ENCODE measurements around the gene DHRS12. TPM values are rescaled to one million over a fixed set of nuclear protein-coding genes. Genes with fewer than 3 reads are reported as not detected.

The DHRS12 gene
- total RNA-seq, 2 experiments from 2014 or later: 10.0 to 14.8 TPM

DNA sequence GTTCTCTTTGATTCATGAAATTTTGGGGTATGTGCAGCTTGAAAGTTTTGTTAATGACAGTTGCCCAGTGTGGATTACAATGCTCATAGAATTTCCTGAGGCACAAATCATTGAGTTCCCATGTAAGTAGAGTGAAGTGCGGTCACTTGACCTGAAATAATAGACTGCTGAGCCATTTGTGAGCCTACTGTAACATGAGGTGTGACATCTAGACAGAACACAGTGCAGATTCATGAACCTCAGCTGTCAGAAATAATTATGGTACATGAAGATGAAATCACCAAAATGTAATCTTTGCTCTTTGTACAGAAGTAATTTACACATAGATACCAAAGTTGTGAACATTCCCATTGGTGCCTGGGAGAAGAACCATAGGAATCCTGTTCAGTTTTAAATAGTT lies 84.6 kb downstream of the DHRS12 start:
- Histone ChIP-seq H3K4me3 (ENCODE audit: low read length) (no peak overlapping the region), H3K27me3 (ENCODE audit: control insufficient read depth in 1 of 2, insufficient read depth in 2 of 2, low read length in 2 of 2) (no peaks in the 10 kb centered on the region), H3K36me3 (ENCODE audit: insufficient read depth, low read length) (no peaks in the 10 kb centered on the region), H3K9me3 (ENCODE audit: control insufficient read depth in 1 of 2, insufficient read depth in 1 of 2, low read length in 2 of 2) (no peaks in the 10 kb centered on the region), H3K4me1 (ENCODE audit: insufficient read depth, low read length) (no peaks in the 10 kb centered on the region), H3K27ac (ENCODE audit: low read depth in 1 of 2, low read length in 2 of 2) (no peak overlapping the region)
- POLR2A ChIA-PET: no interaction called here
- Mint-ChIP-seq H3K9me3 (no peaks in the 10 kb centered on the region), H3K27ac (no peak overlapping the region), H3K4me1 (ENCODE audit: low read depth) (peaks cover 4% of the 10 kb centered on the region), H3K4me3 (no peak overlapping the region), H3K36me3 (ENCODE audit: low read depth) (peaks cover 18% of the 10 kb centered on the region), H3K27me3 (no peaks in the 10 kb centered on the region)
- CTCF ChIA-PET: interaction anchor here (0.5 kb wide), 1 partner anchor 75 kb away, joined by 3 read pairs; no protein-coding TSS in a partner anchor
- intact Hi-C loops (cut with DNase I, micrococcal nuclease): no loop called here
- DNase-seq: no peak
- TF ChIP-seq, protein P1, sequence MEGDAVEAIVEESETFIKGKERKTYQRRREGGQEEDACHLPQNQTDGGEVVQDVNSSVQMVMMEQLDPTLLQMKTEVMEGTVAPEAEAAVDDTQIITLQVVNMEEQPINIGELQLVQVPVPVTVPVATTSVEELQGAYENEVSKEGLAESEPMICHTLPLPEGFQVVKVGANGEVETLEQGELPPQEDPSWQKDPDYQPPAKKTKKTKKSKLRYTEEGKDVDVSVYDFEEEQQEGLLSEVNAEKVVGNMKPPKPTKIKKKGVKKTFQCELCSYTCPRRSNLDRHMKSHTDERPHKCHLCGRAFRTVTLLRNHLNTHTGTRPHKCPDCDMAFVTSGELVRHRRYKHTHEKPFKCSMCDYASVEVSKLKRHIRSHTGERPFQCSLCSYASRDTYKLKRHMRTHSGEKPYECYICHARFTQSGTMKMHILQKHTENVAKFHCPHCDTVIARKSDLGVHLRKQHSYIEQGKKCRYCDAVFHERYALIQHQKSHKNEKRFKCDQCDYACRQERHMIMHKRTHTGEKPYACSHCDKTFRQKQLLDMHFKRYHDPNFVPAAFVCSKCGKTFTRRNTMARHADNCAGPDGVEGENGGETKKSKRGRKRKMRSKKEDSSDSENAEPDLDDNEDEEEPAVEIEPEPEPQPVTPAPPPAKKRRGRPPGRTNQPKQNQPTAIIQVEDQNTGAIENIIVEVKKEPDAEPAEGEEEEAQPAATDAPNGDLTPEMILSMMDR (IDR thresholded peaks at IDR 0.05): no peak
- no peak for ATAC-seq (ENCODE audit: poor library complexity)

Other genes starting within 250 kb of the DHRS12 start
- gene WDFY2, start 219.7 kb downstream of the DHRS12 start, total RNA-seq: 10 to 100 TPM; 21.4 to 21.9 TPM
- 1 to 10 TPM; 2.7 to 2.8 TPM for gene TMEM272, start 41.0 kb upstream of the DHRS12 start, total RNA-seq
- not detected for gene CCDC70, start 57.8 kb upstream of the DHRS12 start, total RNA-seq
- gene ATP7B, start 207.3 kb upstream of the DHRS12 start, total RNA-seq: 1 to 10 TPM in 1 of 2 experiments, under 1 TPM in 1; 0.85 to 1.2 TPM
- gene ALG11, start 208.2 kb upstream of the DHRS12 start, total RNA-seq: 10 to 100 TPM; 25.8 to 29.8 TPM
- gene UTP14C, start 220.5 kb upstream of the DHRS12 start, total RNA-seq: 1 to 10 TPM; 1.3 to 1.9 TPM